ENCODE data around the gene MYF6. TPM values are rescaled to one million over a fixed set of nuclear protein-coding genes. Genes with fewer than 3 reads are reported as not detected.

The MYF6 gene
- total RNA-seq, 1 donor from 2014 or later = 0.16 TPM

GRCh38 chr12:80707830-80708258, 410 bp downstream of the MYF6 start:
- Mint-ChIP-seq H3K4me1 (peaks cover 19% of the 10 kb centered on the region), H3K4me3 (peak overlapping the region; percentile 77), H3K27ac (no peak overlapping the region), H3K27me3 (ENCODE audit: low read depth) (peaks cover 64% of the 10 kb centered on the region), H3K9me3 (no peaks in the 10 kb centered on the region), H3K36me3 (no peaks in the 10 kb centered on the region)
- no peak for DNase-seq (ENCODE audit: low spot score in 2 of 2, unreplicated experiment in 2 of 2)
- no peak for TF ChIP-seq CTCF (IDR thresholded peaks at IDR 0.05; ENCODE audit: unreplicated experiment)

- no peak for TF ChIP-seq CTCF (IDR thresholded peaks at IDR 0.05; ENCODE audit: unreplicated experiment)
- H3K27me3 Mint-ChIP-seq (ENCODE audit: low read depth) = peaks cover 69% of the 10 kb centered on the region
- H3K4me3 Mint-ChIP-seq = peak overlapping the region; percentile 77
- H3K9me3 Mint-ChIP-seq = no peaks in the 10 kb centered on the region
- peak in 1 of 2 experiments; percentile 55 for DNase-seq (ENCODE audit: low spot score in 2 of 2, unreplicated experiment in 2 of 2)
- H3K27ac Mint-ChIP-seq = no peak overlapping the region
- H3K36me3 Mint-ChIP-seq = no peaks in the 10 kb centered on the region
- H3K4me1 Mint-ChIP-seq = peaks cover 17% of the 10 kb centered on the region
Observed at GRCh38 chr12:80708259-80708974, 983 bp downstream of the MYF6 start.

- Mint-ChIP-seq H3K4me1 (peaks cover 21% of the 10 kb centered on the region), H3K36me3 (no peaks in the 10 kb centered on the region), H3K27ac (no peak overlapping the region), H3K4me3 (peak overlapping the region; percentile 77), H3K27me3 (ENCODE audit: low read depth) (peaks cover 74% of the 10 kb centered on the region), H3K9me3 (no peaks in the 10 kb centered on the region)
- DNase-seq (ENCODE audit: low spot score in 2 of 2, unreplicated experiment in 2 of 2) = no peak
- TF ChIP-seq CTCF (IDR thresholded peaks at IDR 0.05; ENCODE audit: unreplicated experiment) = no peak
Observed at GRCh38 chr12:80708975-80709328, 1.5 kb downstream of the MYF6 start.

- H3K36me3 Mint-ChIP-seq = no peaks in the 10 kb centered on the region
- no peak for DNase-seq (ENCODE audit: low spot score in 2 of 2, unreplicated experiment in 2 of 2)
- no peaks in the 10 kb centered on the region for H3K9me3 Mint-ChIP-seq
- no peak for TF ChIP-seq CTCF (IDR thresholded peaks at IDR 0.05; ENCODE audit: unreplicated experiment)
- peaks cover 26% of the 10 kb centered on the region for H3K4me1 Mint-ChIP-seq
- H3K27me3 Mint-ChIP-seq (ENCODE audit: low read depth) = peaks cover 85% of the 10 kb centered on the region
- no peak overlapping the region for H3K27ac Mint-ChIP-seq
- peak overlapping the region; percentile 5 for H3K4me3 Mint-ChIP-seq
Observed at GRCh38 chr12:80709811-80710726, 2.6 kb downstream of the MYF6 start.

GRCh38 chr12:80710727-80711449, 3.5 kb downstream of the MYF6 start:
- no peak for DNase-seq (ENCODE audit: low spot score in 2 of 2, unreplicated experiment in 2 of 2)
- no peak overlapping the region for H3K27ac Mint-ChIP-seq
- no peaks in the 10 kb centered on the region for H3K9me3 Mint-ChIP-seq
- peaks cover 26% of the 10 kb centered on the region for H3K4me1 Mint-ChIP-seq
- TF ChIP-seq CTCF (IDR thresholded peaks at IDR 0.05; ENCODE audit: unreplicated experiment) = no peak
- H3K36me3 Mint-ChIP-seq = no peaks in the 10 kb centered on the region
- peaks cover 90% of the 10 kb centered on the region for H3K27me3 Mint-ChIP-seq (ENCODE audit: low read depth)
- H3K4me3 Mint-ChIP-seq = no peak overlapping the region
